ENCODE results near the gene NR3C1.
"Not testable (repeated sequence)": the region's sequence is repeated elsewhere in the genome, so short reads cannot be mapped to it uniquely, and the experiment has no call there.

The NR3C1 gene

GRCh38 chr5:143360755-143361154 is 42.7 kb downstream of the NR3C1 start:
- DNase-seq, result peak; percentile 13

- DNase-seq, result no peak
Measured at GRCh38 chr5:143359869-143360268, 43.6 kb downstream of the NR3C1 start.

GRCh38 chr5:143356855-143357583 is 46.5 kb downstream of the NR3C1 start:
- DNase-seq, result peak; percentile 16

DNA sequence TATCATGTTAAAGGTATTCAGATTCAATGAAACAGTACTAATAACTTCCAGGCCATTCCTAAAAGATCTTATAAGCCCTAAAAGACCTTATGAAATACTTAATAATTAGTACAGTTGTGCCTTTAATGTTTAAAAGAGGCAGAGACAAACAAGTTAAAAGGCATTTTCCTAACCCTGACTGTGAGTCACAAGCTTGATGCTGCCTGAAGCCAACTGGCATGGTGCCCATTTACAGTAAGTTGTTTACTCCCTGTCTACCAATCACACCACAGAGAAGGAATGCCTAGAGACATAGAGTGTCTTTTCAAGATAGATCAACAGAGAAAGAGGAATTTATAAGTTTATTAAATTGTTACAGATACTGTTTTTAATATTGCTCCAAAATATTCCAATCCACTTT is 47.8 kb downstream of the NR3C1 start:
- peak; percentile 73 for DNase-seq

GRCh38 chr5:143354025-143354424 is 49.5 kb downstream of the NR3C1 start:
- peak; percentile 24 for DNase-seq

- DNase-seq, result peak; percentile 51
Measured at GRCh38 chr5:143352691-143353090, 50.8 kb downstream of the NR3C1 start.

- DNase-seq, result peak; percentile 54
Measured at GRCh38 chr5:143350751-143351602, 52.5 kb downstream of the NR3C1 start.

DNA sequence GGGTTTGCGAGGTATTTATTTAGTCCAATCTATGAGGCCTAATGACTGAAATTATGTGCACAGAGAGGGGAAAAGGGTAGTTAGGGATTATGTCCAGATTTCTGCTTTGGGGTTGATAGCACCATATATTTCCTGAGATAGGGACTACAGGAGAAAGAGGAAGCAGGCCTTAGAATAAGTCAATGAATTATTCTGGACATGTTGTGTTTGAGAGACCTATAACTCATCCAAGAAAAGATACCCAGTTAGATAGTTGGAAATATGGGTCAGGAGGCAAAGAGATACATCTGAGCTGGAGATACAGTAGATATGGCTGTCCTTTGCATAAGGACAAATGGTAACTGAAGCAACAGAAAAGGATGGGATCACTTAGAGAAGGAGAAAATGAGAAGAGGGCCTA is 53.1 kb downstream of the NR3C1 start:
- peak; percentile 53 for DNase-seq

DNA sequence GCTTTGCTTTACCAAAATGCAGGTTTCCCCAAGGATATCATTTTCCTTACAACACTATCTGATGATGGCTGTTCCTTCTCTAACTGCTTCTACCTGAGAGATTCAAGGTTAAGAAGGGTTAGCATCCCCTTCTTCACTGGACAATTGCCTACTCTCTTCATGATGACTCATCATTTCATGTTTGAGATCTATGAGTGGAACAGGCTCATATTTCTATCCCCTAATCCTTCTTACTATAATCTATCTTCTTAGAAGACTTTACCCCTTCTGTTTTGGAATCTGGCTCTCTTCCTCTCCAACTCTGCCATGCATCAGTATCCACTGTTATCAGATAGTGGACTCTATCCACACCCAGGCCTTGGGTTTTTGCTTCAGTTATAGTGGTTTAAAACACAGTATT is 54.3 kb downstream of the NR3C1 start:
- DNase-seq, result peak; percentile 36

- no peak for DNase-seq
Measured at GRCh38 chr5:143347698-143348344, 55.7 kb downstream of the NR3C1 start.

GRCh38 chr5:143347046-143347445 is 56.4 kb downstream of the NR3C1 start:
- no peak for DNase-seq

DNA sequence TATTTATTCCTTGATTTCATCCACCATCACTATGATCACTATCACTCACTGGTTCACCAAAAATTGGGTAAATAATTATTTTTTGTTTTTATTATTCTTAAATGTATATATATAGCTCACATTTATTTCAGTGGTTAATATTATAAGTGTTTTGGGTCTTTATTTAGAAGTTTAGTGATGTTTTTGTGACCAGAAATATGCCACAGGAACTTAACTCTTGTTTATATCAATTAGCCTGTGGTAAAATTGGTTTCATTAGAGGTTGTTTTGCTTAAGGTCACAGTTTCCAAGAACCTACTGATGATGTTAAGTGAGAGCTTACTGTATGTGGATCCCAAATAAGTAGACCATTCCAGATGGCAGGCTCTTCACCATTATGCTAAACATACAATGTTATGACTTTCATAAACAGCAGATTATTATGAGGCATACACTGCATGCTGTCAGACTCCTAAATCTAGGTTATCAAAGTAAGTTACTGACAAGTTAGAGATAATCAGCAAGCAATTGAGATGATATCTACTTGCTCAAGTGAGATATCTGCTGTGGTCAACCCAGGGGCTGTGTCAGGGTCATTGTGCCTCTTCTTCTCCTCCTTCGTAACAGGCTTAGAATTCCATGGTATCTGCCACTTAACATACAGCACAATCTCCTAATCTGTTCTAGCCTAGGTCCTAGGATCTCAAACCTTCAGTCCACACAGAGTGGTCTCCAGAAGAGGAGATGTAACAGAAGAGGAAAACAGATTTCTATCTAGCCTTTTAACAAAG is 57.6 kb downstream of the NR3C1 start:
- no peak for DNase-seq

GRCh38 chr5:143343042-143343441 is 60.4 kb downstream of the NR3C1 start:
- peak; percentile 55 for DNase-seq

- no peak for DNase-seq
Measured at GRCh38 chr5:143342607-143343006, 60.9 kb downstream of the NR3C1 start.

- peak; percentile 82 for DNase-seq
Measured at GRCh38 chr5:143341807-143342570, 61.5 kb downstream of the NR3C1 start.

- DNase-seq, result peak; percentile 41
Measured at GRCh38 chr5:143340891-143341685, 62.4 kb downstream of the NR3C1 start.

- DNase-seq, result peak; percentile 17
Measured at GRCh38 chr5:143338658-143339366, 64.7 kb downstream of the NR3C1 start.

DNA sequence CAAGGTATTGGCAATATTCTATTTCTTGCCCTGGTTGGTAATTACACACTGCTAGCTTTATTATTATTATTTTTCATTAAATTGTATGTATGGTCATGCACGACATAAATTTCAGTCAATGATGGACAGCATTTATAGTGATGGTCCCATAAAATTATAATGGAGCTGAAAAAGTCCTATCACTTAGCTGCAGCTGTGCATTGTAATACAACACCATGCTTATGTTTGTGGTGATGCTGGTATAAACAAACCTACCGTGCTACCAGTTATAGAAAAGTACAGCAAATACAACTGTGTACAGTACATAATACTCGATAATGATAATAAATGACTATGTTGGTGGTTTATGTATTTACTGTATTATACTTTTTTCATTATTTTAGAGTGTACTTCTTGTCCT is 65.5 kb downstream of the NR3C1 start:
- no peak for DNase-seq

- no peak for DNase-seq
Measured at GRCh38 chr5:143336485-143336884, 67.0 kb downstream of the NR3C1 start.

GRCh38 chr5:143334903-143335302 is 68.6 kb downstream of the NR3C1 start:
- DNase-seq, result no peak

DNA sequence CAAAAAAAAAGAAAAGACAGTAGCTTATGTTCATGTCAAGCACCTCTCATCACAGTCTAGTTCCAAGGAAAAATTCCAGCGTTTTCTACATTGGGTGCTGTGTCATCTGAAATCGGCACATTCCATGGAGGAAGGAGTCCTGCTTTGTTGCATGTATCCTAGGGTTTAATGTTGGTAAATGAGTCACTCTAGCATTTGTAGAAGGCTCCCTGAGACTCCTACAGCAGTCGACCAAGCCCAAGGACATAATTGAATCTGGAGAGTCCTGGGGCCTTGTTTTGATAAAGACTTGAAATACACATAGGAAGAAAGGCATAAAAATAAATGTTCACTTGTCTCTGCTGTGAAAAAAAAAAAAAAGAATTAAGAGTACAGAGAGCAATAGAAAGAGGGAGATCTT is 69.1 kb downstream of the NR3C1 start:
- DNase-seq, result not testable (repeated sequence)

All from OCI-M1 (cell line).